A673 (cell line): ENCODE measurements around the gene ZNF141. TPM values are rescaled to one million over a fixed set of nuclear protein-coding genes. Genes with fewer than 3 reads are reported as not detected.

Source experiments
- BruUV-seq: library from RNA; stranded (reverse); fragments of 400-500 nt; replicated peaks from 2 replicates; lab custom pipeline; 2021; lab: Mats Ljungman, UMichigan
- CTCF ChIA-PET: fragments of 300-600 bp; sonication (Branson Sonifier 250); formaldehyde crosslinking; loops from one replicate; lab custom pipeline; 2022; ENCODE audit warnings: antibody characterized with exemption; lab: Charles Lee
- POLR2A ChIA-PET: fragments of 300-600 bp; sonication (Branson Sonifier 250); formaldehyde crosslinking; loops from one replicate; lab custom pipeline; 2022; ENCODE audit warnings: antibody characterized with exemption; ENCODE audit not compliant: low non-redundant PET; lab: Charles Lee
- DNase-seq: peaks from one replicate; pipeline ENCODE4 v3.0.0-alpha.2; 2015; ENCODE audit warnings: low spot score
- H3K27ac ChIP-seq: fragments of 200-600 bp; sonication (generic); 2 replicates; pipeline ENCODE4 v1.5.1; 2016; ENCODE audit warnings: mixed run types, low read depth, mild to moderate bottlenecking, mixed read lengths, antibody characterized with exemption, low read length; ENCODE audit not compliant: poor library complexity, severe bottlenecking
- H3K27me3 ChIP-seq: fragments of 200-600 bp; sonication (generic); replicated peaks from 2 replicates; pipeline ENCODE4 v1.6.1; 2017; ENCODE audit warnings: mixed run types, low read depth, mild to moderate bottlenecking, mixed read lengths, antibody characterized with exemption, low read length; ENCODE audit not compliant: insufficient read depth, poor library complexity
- H3K36me3 ChIP-seq: fragments of 200-600 bp; sonication (generic); 2 replicates; pipeline ENCODE4 v1.6.1; 2016; ENCODE audit warnings: mixed run types, mild to moderate bottlenecking, mixed read lengths, antibody characterized with exemption, low read length; ENCODE audit not compliant: insufficient read depth, poor library complexity, severe bottlenecking
- H3K4me1 ChIP-seq: fragments of 200-600 bp; sonication (generic); 2 replicates; pipeline ENCODE4 v1.6.1; 2017; ENCODE audit warnings: mixed run types, mild to moderate bottlenecking, mixed read lengths, antibody characterized with exemption, low read length; ENCODE audit not compliant: insufficient read depth, poor library complexity, severe bottlenecking
- H3K4me3 ChIP-seq: fragments of 200-600 bp; sonication (generic); 2 replicates; pipeline ENCODE4 v1.5.1; 2016; ENCODE audit warnings: low read depth, mixed run types, mild to moderate bottlenecking, mixed read lengths, low read length; ENCODE audit not compliant: poor library complexity, severe bottlenecking
- H3K9me3 ChIP-seq: fragments of 200-600 bp; sonication (generic); 2 replicates; pipeline ENCODE4 v1.6.1; 2016; ENCODE audit warnings: mixed run types, low read depth, mild to moderate bottlenecking, mixed read lengths, antibody characterized with exemption, low read length; ENCODE audit not compliant: poor library complexity, severe bottlenecking
- CTCF ChIP-seq: fragments of 300-800, 200-600 bp; sonication (generic); conservative IDR thresholded peaks from 2 replicates; pipeline ENCODE4 v1.5.1; 2017; ENCODE audit warnings: low read depth, mild to moderate bottlenecking, antibody characterized with exemption, low read length, moderate library complexity, mixed read lengths
- EZH2 ChIP-seq: fragments of 200-600 bp; sonication (generic); IDR thresholded peaks from 2 replicates; pipeline ENCODE4 v1.6.1; 2017; ENCODE audit warnings: borderline replicate concordance, low read depth, mild to moderate bottlenecking, mixed read lengths, antibody characterized with exemption, low read length; ENCODE audit not compliant: poor library complexity, severe bottlenecking
- intact Hi-C: fragments of 100-400 bp; cut with micrococcal nuclease; formaldehyde crosslinking; loops from one replicate; pipeline ENCODE4 v1.10.0; 2022; ENCODE audit not compliant: unreplicated experiment
- total RNA-seq: library from RNA; stranded (reverse); gene quantifications from 2 replicates; pipeline ENCODE4 v1.2.3, GENCODE V29; 2021

ZNF141 gene
- total RNA-seq, 1 experiment from 2014 or later, result 26.9 TPM

DNA sequence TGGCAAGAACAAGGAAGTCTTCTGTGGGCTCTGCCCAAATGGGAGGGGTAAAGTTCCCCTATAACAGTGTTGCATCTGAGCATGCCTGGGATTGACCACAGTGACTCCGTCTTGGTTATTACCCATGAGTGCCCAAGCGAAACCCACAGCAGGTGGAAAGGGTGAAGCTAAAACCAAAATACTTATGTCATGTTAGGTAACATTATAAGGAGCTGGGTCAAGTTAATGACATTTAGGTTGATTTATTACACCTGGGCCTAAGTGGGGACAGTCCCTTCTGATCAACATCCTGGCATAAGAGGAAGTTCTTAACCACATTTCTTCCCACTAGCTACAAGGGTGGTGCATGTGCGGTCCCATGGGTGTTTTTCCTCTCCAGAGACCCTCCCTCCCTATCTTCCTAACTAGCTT is 31.1 kb upstream of the ZNF141 start:
- ChIA-PET POLR2A (no interaction called here), CTCF (no interaction called here)
- H3K27ac ChIP-seq, result no peak overlapping the region
- intact Hi-C loops, result no loop called here
- no peak for TF ChIP-seq CTCF
- TF ChIP-seq EZH2, result no peak
- H3K4me3 ChIP-seq, result no peak overlapping the region
- BruUV-seq, result no TSS peak
- H3K36me3 ChIP-seq, result no peaks in the 10 kb centered on the region
- no peaks in the 10 kb centered on the region for H3K27me3 ChIP-seq
- DNase-seq, result no peak
- H3K4me1 ChIP-seq, result no peaks in the 10 kb centered on the region
- H3K9me3 ChIP-seq, result no peaks in the 10 kb centered on the region

DNA sequence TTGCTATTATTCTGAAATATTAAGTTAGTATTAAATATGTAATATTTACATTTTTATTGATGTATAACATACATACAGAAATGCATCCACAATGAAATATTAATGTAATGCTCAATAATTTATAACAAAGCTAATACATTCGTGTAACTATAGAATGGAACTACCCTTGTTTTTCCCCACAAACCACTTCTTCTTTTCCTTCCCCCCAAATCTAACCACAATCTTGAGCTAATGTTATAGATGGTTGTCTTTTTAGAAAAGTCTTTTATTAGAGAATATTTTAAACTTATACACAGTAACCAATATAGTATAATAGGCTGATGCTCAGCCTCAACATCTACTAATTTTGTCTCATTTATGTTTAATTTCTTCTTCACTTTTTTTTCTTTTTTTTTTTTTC is 27.8 kb upstream of the ZNF141 start:
- Histone ChIP-seq H3K27me3 (no peaks in the 10 kb centered on the region), H3K4me1 (no peaks in the 10 kb centered on the region), H3K9me3 (peaks cover 9% of the 10 kb centered on the region), H3K4me3 (no peak overlapping the region), H3K27ac (no peak overlapping the region), H3K36me3 (no peaks in the 10 kb centered on the region)
- BruUV-seq, result no TSS peak
- intact Hi-C loops, result no loop called here
- ChIA-PET POLR2A (no interaction called here), CTCF (interaction anchor here (0.7 kb wide), 1 partner anchor 263 kb away, joined by 7 read pairs; no protein-coding TSS in a partner anchor)
- no peak for TF ChIP-seq EZH2
- no peak for DNase-seq

GRCh38 chr4:314296-314903 is 23.2 kb upstream of the ZNF141 start:
- no peaks in the 10 kb centered on the region for H3K27me3 ChIP-seq
- no peak for DNase-seq
- BruUV-seq, result no TSS peak
- intact Hi-C loops, result no loop called here
- no peaks in the 10 kb centered on the region for H3K4me1 ChIP-seq
- H3K36me3 ChIP-seq, result no peaks in the 10 kb centered on the region
- POLR2A ChIA-PET, result no interaction called here
- CTCF ChIA-PET, result no interaction called here
- H3K9me3 ChIP-seq, result peaks cover 9% of the 10 kb centered on the region
- TF ChIP-seq CTCF (no peak), EZH2 (no peak)
- H3K27ac ChIP-seq, result no peak overlapping the region
- no peak overlapping the region for H3K4me3 ChIP-seq

DNA sequence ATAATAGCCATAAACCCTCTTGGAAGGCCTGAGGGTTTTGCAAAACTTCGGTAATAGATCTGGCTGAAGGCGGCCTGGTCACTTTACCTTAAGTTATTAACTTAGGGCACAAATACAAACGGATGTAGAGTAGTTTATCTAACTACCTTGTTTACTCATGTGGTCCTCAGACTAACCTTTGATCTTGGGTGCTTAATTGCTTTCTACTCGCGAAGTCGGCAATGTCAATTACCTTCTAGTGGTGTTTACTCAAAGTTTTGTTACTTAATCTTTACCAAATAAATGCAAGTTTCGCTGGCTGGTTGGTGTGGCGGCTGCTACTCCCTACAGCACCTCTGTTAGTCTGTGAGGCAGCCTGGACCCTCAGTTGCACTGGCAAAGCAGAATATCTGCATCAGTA is 8.9 kb upstream of the ZNF141 start:
- Histone ChIP-seq H3K27ac (no peak overlapping the region), H3K36me3 (no peaks in the 10 kb centered on the region), H3K9me3 (no peaks in the 10 kb centered on the region), H3K4me1 (no peaks in the 10 kb centered on the region), H3K27me3 (no peaks in the 10 kb centered on the region), H3K4me3 (no peak overlapping the region)
- intact Hi-C loops, result no loop called here
- ChIA-PET CTCF (no interaction called here), POLR2A (no interaction called here)
- no TSS peak for BruUV-seq
- TF ChIP-seq EZH2, result no peak
- no peak for TF ChIP-seq CTCF
- DNase-seq, result no peak
